ENCODE measurements around the gene COL18A1. TPM values are rescaled to one million over a fixed set of nuclear protein-coding genes. Genes with fewer than 3 reads are reported as not detected.
A peak's percentile ranks its signal among the peaks of the same experiment; 100 is the strongest.
"Not testable (repeated sequence)": the region's sequence is repeated elsewhere in the genome, so short reads cannot be mapped to it uniquely, and the experiment has no call there.

COL18A1 gene
- total RNA-seq, 1 donor from 2014 or later = 535 TPM

DNA sequence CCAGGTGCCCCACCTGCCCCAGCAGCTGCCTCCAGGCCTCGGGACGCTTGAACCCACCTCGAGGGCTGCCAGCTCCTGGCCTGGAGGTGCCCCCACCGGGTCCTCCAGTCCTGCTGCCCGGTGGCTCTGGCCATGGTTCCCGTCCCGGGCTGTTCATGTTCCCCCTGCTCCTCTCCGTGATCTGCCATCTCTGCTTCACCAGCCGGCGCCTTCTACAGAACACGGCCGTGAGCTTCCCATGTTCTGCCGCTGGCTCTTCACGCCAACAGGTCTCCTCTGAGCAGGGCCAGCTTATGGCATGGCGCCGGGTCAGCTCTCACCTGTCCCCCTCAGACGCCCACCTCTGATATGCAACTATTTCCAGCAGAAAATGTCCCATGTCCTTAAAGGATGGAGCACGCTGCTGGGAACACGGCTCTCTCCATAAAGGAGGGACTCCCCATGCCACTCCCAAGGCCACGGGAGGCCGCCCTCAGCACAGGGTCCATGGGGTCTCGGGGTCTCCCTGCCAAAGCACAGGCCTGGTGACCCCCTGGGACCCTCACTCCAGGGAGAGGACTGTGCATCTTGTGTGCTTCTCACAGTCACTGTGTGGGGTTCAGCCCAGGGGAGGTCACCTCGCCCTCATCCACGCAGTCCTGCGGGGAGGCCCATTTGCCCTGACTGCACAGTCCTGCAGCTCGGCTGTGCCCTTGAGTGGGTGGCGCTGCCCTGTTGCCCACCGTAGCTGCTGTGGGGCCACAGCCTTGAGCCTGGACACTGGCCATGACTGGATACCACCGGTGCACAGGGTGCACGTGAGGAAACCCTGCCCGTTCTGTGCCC lies 36.7 kb downstream of the COL18A1 start:
- TF ChIP-seq, protein P1, sequence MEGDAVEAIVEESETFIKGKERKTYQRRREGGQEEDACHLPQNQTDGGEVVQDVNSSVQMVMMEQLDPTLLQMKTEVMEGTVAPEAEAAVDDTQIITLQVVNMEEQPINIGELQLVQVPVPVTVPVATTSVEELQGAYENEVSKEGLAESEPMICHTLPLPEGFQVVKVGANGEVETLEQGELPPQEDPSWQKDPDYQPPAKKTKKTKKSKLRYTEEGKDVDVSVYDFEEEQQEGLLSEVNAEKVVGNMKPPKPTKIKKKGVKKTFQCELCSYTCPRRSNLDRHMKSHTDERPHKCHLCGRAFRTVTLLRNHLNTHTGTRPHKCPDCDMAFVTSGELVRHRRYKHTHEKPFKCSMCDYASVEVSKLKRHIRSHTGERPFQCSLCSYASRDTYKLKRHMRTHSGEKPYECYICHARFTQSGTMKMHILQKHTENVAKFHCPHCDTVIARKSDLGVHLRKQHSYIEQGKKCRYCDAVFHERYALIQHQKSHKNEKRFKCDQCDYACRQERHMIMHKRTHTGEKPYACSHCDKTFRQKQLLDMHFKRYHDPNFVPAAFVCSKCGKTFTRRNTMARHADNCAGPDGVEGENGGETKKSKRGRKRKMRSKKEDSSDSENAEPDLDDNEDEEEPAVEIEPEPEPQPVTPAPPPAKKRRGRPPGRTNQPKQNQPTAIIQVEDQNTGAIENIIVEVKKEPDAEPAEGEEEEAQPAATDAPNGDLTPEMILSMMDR (conservative IDR thresholded peaks at IDR 0.05; ENCODE audit: low read depth, low read length) = no peak
- no peak overlapping the region for H3K4me3 ChIP-seq (ENCODE audit: low read depth, low read length)

DNA sequence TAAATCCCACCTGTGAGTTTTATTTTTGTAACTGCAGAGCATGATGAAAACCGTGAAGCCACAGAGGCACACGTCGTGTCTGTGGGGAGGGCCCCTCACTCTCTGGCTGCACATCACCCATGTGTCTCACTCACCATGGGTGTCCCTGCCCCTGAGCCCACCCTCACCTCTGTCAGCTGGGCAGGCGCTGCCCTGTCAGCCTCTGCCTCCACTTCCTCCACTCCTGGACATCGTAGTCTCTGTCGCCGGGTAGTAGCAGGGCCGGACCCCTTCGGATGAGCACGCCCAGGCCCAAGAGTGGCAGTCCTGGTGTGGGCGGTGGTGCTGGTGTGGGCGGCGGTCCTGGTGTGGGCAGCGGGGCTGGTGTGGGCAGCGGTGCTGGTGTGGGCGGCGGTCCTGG lies 37.3 kb downstream of the COL18A1 start:
- H3K4me3 ChIP-seq (ENCODE audit: low read depth, low read length) = no peak overlapping the region
- TF ChIP-seq, protein P1 (conservative IDR thresholded peaks at IDR 0.05; ENCODE audit: low read depth, low read length) = no peak
- DNase-seq (ENCODE audit: low read depth) = no peak

More for the DNA sequence above, 36.7 kb downstream of the COL18A1 start:
- no peak for DNase-seq (ENCODE audit: low read depth)

DNA sequence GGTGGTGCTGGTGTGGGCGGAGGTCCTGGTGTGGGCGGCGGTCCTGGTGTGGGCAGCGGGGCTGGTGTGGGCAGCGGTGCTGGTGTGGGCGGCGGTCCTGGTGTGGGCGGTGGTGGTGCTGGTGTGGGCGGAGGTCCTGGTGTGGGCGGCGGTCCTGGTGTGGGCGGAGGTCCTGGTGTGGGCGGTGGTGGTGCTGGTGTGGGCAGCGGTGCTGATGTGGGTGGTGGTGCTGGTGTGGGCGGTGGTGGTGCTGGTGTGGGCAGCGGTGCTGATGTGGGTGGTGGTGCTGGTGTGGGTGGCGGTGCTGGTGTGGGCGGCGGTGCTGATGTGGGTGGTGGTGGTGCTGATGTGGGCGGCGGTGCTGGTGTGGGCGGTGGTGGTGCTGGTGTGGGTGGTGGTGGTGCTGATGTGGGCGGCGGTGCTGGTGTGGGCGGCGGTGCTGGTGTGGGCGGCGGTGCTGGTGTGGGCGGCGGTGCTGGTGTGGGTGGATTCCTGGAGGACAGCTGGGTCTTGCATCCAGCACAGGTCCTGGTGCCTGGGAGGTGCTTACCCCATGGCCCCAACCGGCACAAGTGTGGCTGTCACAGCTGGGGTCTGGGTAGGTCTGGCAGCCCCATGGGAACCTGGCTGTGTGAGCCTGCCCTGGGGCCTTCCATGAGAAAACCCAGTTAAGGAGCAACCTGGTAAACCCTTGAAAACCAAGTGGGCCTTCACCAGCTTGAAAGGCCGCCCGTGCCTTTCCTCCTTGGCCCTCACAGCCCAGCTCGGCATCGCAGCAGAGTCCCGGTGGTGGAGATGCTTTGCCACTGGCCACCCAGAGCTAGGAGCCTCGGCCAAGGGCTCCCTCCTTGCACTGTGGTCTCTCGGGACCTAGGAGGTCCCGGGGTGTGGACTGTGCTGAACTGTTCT lies 38.0 kb downstream of the COL18A1 start:
- DNase-seq (ENCODE audit: low read depth); H3K4me3 ChIP-seq (ENCODE audit: low read depth, low read length): not testable (repeated sequence)

DNA sequence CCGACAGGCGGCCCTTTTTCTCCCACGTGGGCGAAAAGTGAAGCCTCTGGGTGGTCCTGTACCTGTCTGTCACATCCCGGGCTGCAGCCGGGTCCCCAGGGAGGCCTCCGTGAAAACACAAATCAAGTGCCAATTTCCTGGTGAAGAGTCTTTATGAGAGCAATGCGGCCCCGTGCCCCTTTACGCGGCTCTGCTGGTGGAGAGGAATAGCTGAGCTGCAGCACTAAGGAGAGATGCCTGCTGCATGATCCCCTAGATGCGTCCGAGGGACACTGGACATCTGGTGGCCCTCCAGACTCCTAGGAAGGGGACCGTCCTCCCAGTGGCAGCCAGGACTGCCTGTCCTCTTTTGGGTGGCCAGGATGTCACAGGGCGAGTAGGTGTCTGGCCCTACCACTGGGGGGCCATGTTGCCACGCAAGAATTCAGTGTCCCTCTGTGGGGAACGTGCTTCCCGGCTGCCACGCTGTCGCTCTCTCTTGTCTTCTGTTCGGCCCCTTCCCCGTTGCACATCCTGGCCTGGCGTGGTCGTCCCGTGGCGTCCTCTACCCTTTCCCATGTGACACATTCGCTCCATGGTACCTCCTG lies 38.7 kb downstream of the COL18A1 start:
- no peak overlapping the region for H3K4me3 ChIP-seq (ENCODE audit: low read depth, low read length)
- no peak for DNase-seq (ENCODE audit: low read depth)
- TF ChIP-seq, protein P1 (conservative IDR thresholded peaks at IDR 0.05; ENCODE audit: low read depth, low read length) = peak; percentile 7

DNA sequence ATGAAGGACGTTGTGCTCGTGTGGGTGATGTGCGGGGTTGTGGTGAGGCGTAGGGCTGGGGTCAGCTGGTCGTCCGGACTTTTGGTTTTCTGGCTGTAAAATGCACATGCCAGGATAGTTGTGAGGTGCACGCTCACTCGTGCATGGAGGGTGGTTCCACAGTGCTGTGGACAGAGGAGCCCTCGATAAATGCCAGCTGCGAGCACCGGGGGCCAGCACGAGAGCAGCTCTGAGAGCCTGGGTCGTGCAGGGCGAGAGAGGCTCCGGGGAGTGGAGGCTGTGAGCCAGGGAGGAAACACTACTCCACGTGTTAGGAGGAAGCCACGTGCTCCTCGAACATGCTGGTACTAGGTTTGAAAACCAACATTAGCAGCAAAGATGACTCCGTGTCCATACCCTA lies 39.4 kb downstream of the COL18A1 start:
- DNase-seq (ENCODE audit: low read depth) = no peak
- H3K4me3 ChIP-seq (ENCODE audit: low read depth, low read length) = no peak overlapping the region
- TF ChIP-seq, protein P1 (conservative IDR thresholded peaks at IDR 0.05; ENCODE audit: low read depth, low read length) = no peak

DNA sequence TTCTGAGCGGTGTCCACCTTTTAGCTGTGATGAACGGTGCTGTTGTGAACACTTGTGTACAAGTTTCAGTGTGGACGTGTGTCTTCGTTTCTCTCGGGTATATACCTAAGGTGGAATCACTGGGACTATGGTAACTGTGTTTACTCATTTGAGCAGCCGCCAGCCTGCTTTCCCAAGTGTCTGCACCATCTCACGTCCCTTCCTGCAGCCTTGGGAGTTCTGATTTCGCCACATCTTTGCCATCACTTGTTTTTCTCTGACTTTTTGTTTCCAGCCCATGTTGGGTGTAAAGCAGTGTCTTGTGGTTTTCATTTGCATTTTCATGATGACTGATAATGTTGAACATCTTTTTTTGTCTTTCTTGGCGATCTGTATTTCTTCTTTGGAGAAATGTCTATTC lies 40.4 kb downstream of the COL18A1 start:
- H3K4me3 ChIP-seq (ENCODE audit: low read depth, low read length) = no peak overlapping the region
- DNase-seq (ENCODE audit: low read depth) = no peak
- TF ChIP-seq, protein P1 (conservative IDR thresholded peaks at IDR 0.05; ENCODE audit: low read depth, low read length) = no peak

DNA sequence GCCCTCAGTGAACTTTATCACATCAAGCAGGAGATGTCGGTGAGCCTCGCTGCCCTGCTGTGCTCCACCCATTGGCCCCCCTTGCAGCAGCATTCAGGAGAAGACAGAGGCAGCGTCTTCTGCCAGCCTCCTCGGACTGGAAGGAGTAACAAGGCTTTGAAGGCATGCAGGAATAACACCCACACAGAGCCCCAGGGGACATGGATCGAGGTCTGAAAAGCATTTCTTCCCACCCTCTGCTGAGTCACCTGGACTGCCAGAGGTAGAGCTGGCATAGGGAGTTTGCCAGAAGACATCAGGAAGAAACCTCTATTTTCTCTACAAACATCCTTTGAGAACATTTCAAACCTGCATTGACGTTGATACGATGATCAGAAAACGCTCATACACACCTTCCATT lies 42.9 kb downstream of the COL18A1 start:
- DNase-seq (ENCODE audit: low read depth) = no peak
- TF ChIP-seq, protein P1 (conservative IDR thresholded peaks at IDR 0.05; ENCODE audit: low read depth, low read length) = no peak
- H3K4me3 ChIP-seq (ENCODE audit: low read depth, low read length) = no peak overlapping the region

Data from epithelial cell of proximal tubule (primary cell).